HG02588 (cell line): Measurements from ENCODE around the gene CPTP.

Source experiments
- ATAC-seq: cut with Tn5 transposase; IDR thresholded peaks from one replicate; pipeline ENCODE4 v1.9.1; 2021; ENCODE audit warnings: mild to moderate bottlenecking, moderate library complexity; ENCODE audit not compliant: unreplicated experiment

CPTP gene

GRCh38 chr1:1347026-1347595 lies 22.5 kb downstream of the CPTP start:
- ATAC-seq, result no peak

- no peak for ATAC-seq
Observed at GRCh38 chr1:1347663-1348419, 23.2 kb downstream of the CPTP start.

- ATAC-seq, result peak; percentile 31
Observed at GRCh38 chr1:1348420-1349255, 24.0 kb downstream of the CPTP start.

GRCh38 chr1:1349256-1350012 lies 24.8 kb downstream of the CPTP start, which contains the start of gene DVL1:
TSS of gene DVL1 (minus strand) at chr1:1349418. CDS start at chr1:1349065, 353 bp downstream.
- ATAC-seq, result peak; percentile 57

GRCh38 chr1:1351511-1352427 lies 27.2 kb downstream of the CPTP start:
- ATAC-seq, result no peak

GRCh38 chr1:1352786-1353388 lies 28.3 kb downstream of the CPTP start:
- no peak for ATAC-seq

- ATAC-seq, result no peak
Observed at GRCh38 chr1:1353389-1354151, 29.0 kb downstream of the CPTP start.

- no peak for ATAC-seq
Observed at GRCh38 chr1:1354271-1355247, 30.0 kb downstream of the CPTP start.

GRCh38 chr1:1355416-1355815 lies 30.8 kb downstream of the CPTP start:
- no peak for ATAC-seq

- no peak for ATAC-seq
Observed at GRCh38 chr1:1356166-1356795, 31.7 kb downstream of the CPTP start.

- ATAC-seq, result no peak
Observed at GRCh38 chr1:1356796-1357401, 32.3 kb downstream of the CPTP start.

- ATAC-seq, result no peak
Observed at GRCh38 chr1:1357871-1358432, 33.4 kb downstream of the CPTP start.

- ATAC-seq, result no peak
Observed at GRCh38 chr1:1358433-1359271, 34.0 kb downstream of the CPTP start, which contains the start of gene MXRA8. TSS of gene MXRA8 (minus strand) at chr1:1358555. CDS start at chr1:1358504, 51 bp downstream.

- no peak for ATAC-seq
Observed at GRCh38 chr1:1359308-1359663, 34.7 kb downstream of the CPTP start.

GRCh38 chr1:1359664-1360468 lies 35.3 kb downstream of the CPTP start:
- ATAC-seq, result no peak
